SU-DHL-6 (cell line): Measurements from ENCODE around the gene PAWR.

ENCODE experiments used
- H2AFZ ChIP-seq: fragments of 200-600 bp; sonication (generic); 2 replicates; pipeline ENCODE4 v1.6.1; 2014; ENCODE audit warnings: low read depth, mild to moderate bottlenecking, moderate library complexity, mixed read lengths, antibody characterized with exemption, low read length; ENCODE audit not compliant: severe bottlenecking
- H3F3A ChIP-seq: fragments of 200-600 bp; shearing (Covaris generic); 2 replicates; pipeline ENCODE4 v1.6.0; 2016; ENCODE audit warnings: antibody characterized with exemption, mild to moderate bottlenecking; ENCODE audit not compliant: insufficient read depth
- H3K27ac ChIP-seq: fragments of 200-600 bp; sonication (generic); 2 replicates; pipeline ENCODE4 v1.5.1; 2016; ENCODE audit warnings: low read depth, mild to moderate bottlenecking, low read length, moderate library complexity, mixed read lengths
- H3K27me3 ChIP-seq: fragments of 200-600 bp; sonication (generic), shearing (Covaris generic); 2 replicates; pipeline ENCODE4 v1.6.0; 2014; ENCODE audit warnings: mild to moderate bottlenecking, low read length
- H3K36me3 ChIP-seq: fragments of 200-600 bp; sonication (generic); 2 replicates; pipeline ENCODE4 v1.6.1; 2014; ENCODE audit warnings: mild to moderate bottlenecking, low read length, mixed read lengths
- H3K4me2 ChIP-seq: fragments of 300-600, 200-600 bp; shearing (Covaris generic), sonication (generic); 2 replicates; pipeline ENCODE4 v1.6.0; 2014; ENCODE audit warnings: low read length, low read depth, mild to moderate bottlenecking; ENCODE audit not compliant: poor library complexity, severe bottlenecking
- H3K4me3 ChIP-seq: fragments of 200-600 bp; sonication (generic); 2 replicates; pipeline ENCODE4 v1.5.1; 2014; ENCODE audit warnings: antibody characterized with exemption, low read length, mild to moderate bottlenecking, mixed read lengths; ENCODE audit not compliant: insufficient read depth, poor library complexity, severe bottlenecking
- H3K79me2 ChIP-seq: fragments of 200-600 bp; sonication (generic); 2 replicates; pipeline ENCODE4 v1.6.1; 2014; ENCODE audit warnings: mild to moderate bottlenecking, low read length, moderate library complexity; ENCODE audit not compliant: insufficient read depth
- H3K9ac ChIP-seq: fragments of 200-600 bp; sonication (generic); 2 replicates; pipeline ENCODE4 v1.7.0; 2014; ENCODE audit warnings: mild to moderate bottlenecking, low read length
- H3K9me2 ChIP-seq: fragments of 200-600 bp; sonication (generic); replicated peaks from 2 replicates; pipeline ENCODE4 v1.6.1; 2014; ENCODE audit warnings: low read length; ENCODE audit not compliant: insufficient read depth
- H3K9me3 ChIP-seq: fragments of 200-600 bp; sonication (generic); 2 replicates; pipeline ENCODE4 v1.6.1; 2014; ENCODE audit warnings: low read length, mixed read lengths; ENCODE audit not compliant: insufficient read depth
- H4K20me1 ChIP-seq: fragments of 200-600 bp; sonication (generic); 2 replicates; pipeline ENCODE4 v1.6.1; 2014; ENCODE audit warnings: low read depth, mild to moderate bottlenecking, antibody characterized with exemption, low read length, moderate library complexity, mixed read lengths
- EZH2phosphoT487 ChIP-seq: fragments of 200-600 bp; sonication (generic), shearing (Covaris generic); conservative IDR thresholded peaks from 2 replicates; pipeline ENCODE4 v1.6.1; 2018; ENCODE audit warnings: mild to moderate bottlenecking, antibody characterized with exemption, low read length, moderate library complexity, mixed read lengths
- TF ChIP-seq, protein P1 (sequence below): fragments of 200-600 bp; sonication (generic); IDR thresholded peaks from one replicate; pipeline ENCODE4 v1.5.1; 2017; ENCODE audit warnings: antibody characterized with exemption, mild to moderate bottlenecking, low read length, moderate library complexity; ENCODE audit not compliant: insufficient read depth, poor library complexity, severe bottlenecking

PAWR gene

GRCh38 chr12:79710707-79711483, 20.1 kb upstream of the PAWR start:
- Histone ChIP-seq H3K9ac (no peak overlapping the region), H3F3A (no peaks in the 10 kb centered on the region), H3K4me3 (no peak overlapping the region), H3K36me3 (no peaks in the 10 kb centered on the region), H2AFZ (no peak overlapping the region), H3K9me2 (no peaks in the 10 kb centered on the region), H3K4me2 (no peak overlapping the region), H3K27me3 (no peaks in the 10 kb centered on the region), H4K20me1 (no peaks in the 10 kb centered on the region), H3K79me2 (no peaks in the 10 kb centered on the region), H3K9me3 (no peaks in the 10 kb centered on the region), H3K27ac (no peak overlapping the region)
- TF ChIP-seq, protein P1, sequence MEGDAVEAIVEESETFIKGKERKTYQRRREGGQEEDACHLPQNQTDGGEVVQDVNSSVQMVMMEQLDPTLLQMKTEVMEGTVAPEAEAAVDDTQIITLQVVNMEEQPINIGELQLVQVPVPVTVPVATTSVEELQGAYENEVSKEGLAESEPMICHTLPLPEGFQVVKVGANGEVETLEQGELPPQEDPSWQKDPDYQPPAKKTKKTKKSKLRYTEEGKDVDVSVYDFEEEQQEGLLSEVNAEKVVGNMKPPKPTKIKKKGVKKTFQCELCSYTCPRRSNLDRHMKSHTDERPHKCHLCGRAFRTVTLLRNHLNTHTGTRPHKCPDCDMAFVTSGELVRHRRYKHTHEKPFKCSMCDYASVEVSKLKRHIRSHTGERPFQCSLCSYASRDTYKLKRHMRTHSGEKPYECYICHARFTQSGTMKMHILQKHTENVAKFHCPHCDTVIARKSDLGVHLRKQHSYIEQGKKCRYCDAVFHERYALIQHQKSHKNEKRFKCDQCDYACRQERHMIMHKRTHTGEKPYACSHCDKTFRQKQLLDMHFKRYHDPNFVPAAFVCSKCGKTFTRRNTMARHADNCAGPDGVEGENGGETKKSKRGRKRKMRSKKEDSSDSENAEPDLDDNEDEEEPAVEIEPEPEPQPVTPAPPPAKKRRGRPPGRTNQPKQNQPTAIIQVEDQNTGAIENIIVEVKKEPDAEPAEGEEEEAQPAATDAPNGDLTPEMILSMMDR: no peak
- no peak for TF ChIP-seq EZH2phosphoT487

- Histone ChIP-seq H3K36me3 (no peaks in the 10 kb centered on the region), H3K79me2 (no peaks in the 10 kb centered on the region), H3K27me3 (no peaks in the 10 kb centered on the region), H4K20me1 (no peaks in the 10 kb centered on the region), H3K9ac (no peak overlapping the region), H3K4me3 (no peak overlapping the region), H3K4me2 (no peak overlapping the region), H3K27ac (no peak overlapping the region), H3F3A (no peaks in the 10 kb centered on the region), H3K9me3 (no peaks in the 10 kb centered on the region), H2AFZ (no peak overlapping the region), H3K9me2 (no peaks in the 10 kb centered on the region)
- no peak for TF ChIP-seq EZH2phosphoT487
- TF ChIP-seq, protein P1: no peak
Observed at GRCh38 chr12:79707830-79708229, 17.1 kb upstream of the PAWR start.

- H3K4me3 ChIP-seq: no peak overlapping the region
- H3K4me2 ChIP-seq: no peak overlapping the region
- no peaks in the 10 kb centered on the region for H3F3A ChIP-seq
- H4K20me1 ChIP-seq: no peaks in the 10 kb centered on the region
- no peaks in the 10 kb centered on the region for H3K36me3 ChIP-seq
- H3K9ac ChIP-seq: no peak overlapping the region
- no peaks in the 10 kb centered on the region for H3K9me3 ChIP-seq
- no peaks in the 10 kb centered on the region for H3K27me3 ChIP-seq
- no peaks in the 10 kb centered on the region for H3K9me2 ChIP-seq
- H2AFZ ChIP-seq: no peak overlapping the region
- no peak overlapping the region for H3K27ac ChIP-seq
- H3K79me2 ChIP-seq: no peaks in the 10 kb centered on the region
- TF ChIP-seq, protein P1: no peak
- no peak for TF ChIP-seq EZH2phosphoT487
Observed at GRCh38 chr12:79706676-79707075, 15.9 kb upstream of the PAWR start.
